NCI-H69 (cell line): ENCODE results near the gene ARID1B.

Source experiments
- DNase-seq: peaks from one replicate; lab custom pipeline; 2025; lab: John Stamatoyannopoulos, UW

The ARID1B gene

DNA sequence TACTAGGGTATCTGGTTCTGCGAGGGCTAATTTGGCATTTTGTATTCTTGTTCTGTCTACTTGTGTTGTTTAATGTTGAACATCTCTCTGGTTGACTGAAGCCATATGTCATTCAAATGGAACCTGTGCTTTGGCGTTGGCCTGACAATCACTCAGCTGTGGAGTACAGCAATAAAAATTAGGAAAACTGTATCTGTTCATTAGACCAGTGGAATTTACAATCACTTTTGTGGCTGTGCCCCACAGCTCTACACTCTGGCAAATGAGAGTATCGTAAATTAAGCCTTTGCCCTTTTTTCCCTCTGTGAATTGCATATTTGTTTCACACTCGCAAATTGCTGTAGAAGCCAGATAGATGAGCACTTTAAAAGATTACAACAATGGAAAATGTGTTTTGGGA lies 102.0 kb downstream of the ARID1B start:
- DNase-seq, result no peak

GRCh38 chr6:156879591-156879990 lies 102.4 kb downstream of the ARID1B start:
- no peak for DNase-seq

DNA sequence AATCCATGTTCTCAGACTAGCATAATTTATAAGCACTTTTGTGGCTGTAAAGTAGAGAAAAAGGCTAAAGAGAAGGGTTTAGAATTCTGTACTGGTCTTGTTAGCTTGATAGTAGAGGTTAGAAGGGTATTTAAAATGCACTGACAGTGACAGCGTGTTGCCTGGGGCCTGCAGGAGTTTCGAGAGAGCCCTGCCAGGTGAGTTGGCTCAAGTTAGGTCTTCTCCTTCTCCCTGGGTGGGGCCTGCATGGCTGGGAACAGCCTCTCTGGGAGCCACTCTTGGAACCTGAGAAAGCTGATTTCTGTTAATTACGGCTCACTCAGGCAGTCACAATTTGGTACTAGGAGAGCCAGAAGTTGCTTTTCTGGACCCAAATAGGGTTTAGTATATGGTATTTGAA lies 103.7 kb downstream of the ARID1B start:
- peak; percentile 76 for DNase-seq

DNA sequence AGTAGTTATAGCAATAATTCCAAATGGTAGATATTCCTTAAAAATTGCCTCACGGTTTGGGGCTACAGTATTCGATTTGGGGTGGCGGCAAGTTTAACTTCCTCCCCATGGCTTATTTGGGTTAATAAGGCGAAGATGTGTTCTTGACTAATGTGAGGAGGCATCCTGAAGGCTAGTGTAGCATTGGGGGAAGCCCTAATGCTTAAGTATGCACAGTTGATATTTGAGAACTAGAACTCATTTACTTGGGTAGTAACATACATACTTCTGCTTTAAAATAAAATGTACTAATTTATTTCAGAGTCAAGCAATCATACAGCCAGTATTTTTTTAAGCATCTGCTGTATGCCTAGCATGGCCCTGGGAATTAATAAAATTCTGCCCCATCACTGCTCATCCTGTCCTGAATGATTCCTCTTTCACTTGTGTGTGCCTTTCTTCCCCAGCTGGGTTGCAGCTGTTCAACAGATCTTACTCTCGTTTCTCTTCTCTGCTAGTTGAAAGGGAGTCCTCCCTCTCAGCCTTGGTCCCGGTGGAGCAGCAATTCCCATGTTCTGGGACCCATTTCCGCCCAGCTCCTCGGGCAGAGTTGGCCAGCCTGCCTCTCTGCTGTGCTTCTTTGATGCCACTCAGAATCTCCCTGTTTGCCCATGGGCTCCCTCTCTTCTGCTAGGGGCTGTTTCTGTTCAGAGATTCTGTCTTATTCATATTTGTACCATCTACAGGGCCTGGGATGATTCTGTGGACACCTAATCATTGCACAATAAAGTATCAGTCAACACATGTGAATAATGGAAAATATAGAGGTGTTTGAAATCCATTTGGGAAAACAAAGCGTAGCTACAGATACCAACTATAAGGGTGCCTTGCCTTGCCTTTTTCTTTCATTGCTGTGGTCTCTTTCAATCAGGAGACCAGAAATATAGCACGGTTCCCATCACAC lies 104.8 kb downstream of the ARID1B start:
- no peak for DNase-seq

- DNase-seq, result peak; percentile 81
Observed at GRCh38 chr6:156883497-156884252, 106.5 kb downstream of the ARID1B start.

DNA sequence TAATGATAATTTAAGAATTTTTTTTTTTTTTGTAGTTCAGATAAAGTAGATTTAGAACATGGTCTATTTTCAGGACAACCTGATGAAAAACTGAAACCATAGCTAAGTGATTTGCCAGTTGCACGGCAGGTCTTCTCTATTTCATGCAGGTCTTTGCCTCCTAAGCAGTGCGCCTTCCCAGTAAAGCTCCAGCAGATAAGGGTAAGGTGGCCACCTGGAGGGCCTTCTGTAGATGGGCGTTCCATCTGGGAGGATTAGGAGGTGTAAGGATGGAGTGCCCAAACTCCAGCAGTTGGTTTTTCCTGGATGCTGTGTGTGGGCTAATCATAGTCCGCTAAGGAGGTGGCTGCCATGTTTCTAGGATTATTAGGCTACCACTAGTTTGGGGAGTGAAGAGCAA lies 107.1 kb downstream of the ARID1B start:
- peak; percentile 29 for DNase-seq

- no peak for DNase-seq
Observed at GRCh38 chr6:156885562-156885961, 108.4 kb downstream of the ARID1B start.

DNA sequence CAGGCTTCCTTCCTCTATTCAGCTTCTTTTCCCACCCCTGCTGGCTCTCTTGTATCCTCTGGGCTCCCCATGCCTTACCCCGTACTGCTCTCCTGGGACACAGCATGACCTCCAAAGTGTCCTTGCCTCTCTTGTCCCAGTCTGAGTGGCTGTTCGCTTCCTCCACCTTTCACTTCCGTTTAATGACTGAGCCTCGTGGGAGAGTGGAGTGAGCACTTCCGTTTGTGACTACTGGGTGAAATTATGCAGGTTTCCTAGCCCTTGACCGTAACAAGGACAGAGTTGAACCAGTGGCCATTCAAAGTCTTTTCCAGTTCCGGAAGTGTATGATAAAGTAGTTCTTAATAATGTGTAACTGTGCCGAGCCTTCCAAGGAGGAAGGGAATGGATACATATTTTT lies 109.2 kb downstream of the ARID1B start:
- no peak for DNase-seq

DNA sequence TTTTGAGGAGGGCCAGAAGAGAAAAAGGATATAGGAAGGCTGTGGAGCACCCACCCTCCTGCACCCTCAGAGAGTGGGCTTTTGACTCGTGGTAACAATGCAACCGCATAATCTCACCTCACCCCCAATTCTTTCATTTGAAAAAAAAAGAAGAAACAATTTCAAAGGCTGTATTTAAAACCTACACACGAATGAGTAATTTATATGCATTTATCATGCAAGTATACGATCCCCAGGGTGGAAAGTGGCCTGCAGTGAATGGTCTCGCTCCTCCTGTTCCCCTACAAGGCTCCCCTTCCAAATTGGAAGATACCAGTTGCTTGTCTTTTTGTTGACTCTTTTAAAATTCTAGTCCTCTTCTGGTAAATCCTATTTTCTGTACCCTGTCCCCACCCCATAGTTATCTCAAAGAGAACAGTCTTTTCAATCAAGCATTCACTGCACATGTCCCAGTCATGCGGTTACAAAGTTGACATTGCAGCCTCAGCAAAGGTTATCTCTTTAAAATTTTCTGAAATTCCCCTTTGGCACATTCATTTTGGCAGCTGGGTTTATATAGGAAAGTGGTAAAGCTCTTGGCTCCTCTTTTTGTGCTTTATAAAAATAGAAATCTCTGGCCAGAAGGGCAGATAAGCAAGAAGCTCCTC lies 110.6 kb downstream of the ARID1B start:
- DNase-seq, result no peak

DNA sequence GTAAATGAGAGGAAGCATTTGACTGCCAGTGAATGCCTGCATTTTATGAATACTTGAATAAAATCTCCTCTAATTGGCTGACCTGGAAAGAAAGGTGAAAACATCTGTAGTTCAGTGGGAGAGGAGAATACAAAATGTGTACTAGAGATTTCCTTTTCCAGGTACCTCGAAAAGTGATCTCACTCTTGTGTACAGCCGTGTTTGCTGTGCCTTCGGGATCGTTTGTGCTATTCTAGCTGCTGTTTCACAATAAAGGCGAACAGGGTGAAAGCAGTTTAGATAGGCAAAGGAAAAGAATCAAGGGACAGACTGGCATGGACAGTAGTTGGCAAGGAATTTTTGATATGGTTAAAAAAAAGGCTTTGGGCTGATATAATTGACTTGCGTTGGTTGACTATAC lies 112.3 kb downstream of the ARID1B start:
- peak; percentile 74 for DNase-seq

GRCh38 chr6:156889986-156890385 lies 112.8 kb downstream of the ARID1B start:
- DNase-seq, result no peak

DNA sequence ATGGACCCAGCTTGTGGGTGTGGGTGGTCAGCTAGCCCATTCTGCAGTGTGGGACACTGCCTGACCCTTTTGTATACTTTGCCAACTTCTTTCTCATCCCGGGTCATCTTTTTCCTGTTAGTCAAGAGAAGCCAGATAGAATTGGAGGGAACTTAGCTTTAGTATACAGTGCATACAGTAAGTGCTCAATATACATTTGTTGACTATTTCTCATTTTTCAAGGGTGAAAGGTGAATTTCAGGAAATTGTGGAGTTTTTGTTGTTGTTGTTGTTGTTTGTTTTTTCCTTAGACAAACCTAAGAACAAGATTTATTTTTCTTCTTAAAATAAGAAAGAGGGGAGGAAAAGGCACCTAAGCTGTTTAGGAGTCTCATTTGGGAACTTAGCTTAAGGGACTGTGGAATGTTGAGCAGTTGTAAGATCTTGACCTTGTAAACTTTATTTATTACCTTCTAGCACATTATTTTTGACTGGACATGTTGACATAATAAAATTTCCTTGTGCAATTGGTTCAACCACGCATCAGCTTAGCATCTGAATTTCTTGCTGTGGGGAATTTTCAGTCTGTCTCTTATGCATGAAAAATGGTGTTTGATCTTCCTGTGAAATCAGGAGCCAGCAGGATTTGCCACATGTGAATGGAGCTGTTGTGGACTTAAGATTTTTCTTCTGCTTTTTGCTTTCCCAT lies 113.6 kb downstream of the ARID1B start:
- DNase-seq, result no peak

- no peak for DNase-seq
Observed at GRCh38 chr6:156897907-156898531, 120.8 kb downstream of the ARID1B start.

DNA sequence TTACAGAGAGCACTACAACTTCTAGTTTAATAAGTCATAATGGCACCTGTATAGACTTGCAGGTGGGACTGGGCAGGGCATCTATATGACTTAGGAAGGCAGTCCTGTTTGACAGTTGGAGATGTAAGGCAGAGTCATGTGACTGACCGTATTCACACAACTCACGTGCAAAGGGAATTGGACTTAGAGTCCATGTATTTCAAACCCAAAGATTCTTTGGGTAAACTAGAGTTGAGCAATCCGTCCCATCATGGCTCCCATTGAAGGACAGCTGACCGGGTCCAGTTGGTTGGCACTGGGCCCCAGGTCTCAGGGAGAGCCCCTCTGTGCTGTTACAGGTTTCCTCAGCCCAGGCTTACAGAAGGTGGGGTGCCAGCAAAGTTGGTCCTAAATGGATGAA lies 121.9 kb downstream of the ARID1B start:
- DNase-seq, result no peak

DNA sequence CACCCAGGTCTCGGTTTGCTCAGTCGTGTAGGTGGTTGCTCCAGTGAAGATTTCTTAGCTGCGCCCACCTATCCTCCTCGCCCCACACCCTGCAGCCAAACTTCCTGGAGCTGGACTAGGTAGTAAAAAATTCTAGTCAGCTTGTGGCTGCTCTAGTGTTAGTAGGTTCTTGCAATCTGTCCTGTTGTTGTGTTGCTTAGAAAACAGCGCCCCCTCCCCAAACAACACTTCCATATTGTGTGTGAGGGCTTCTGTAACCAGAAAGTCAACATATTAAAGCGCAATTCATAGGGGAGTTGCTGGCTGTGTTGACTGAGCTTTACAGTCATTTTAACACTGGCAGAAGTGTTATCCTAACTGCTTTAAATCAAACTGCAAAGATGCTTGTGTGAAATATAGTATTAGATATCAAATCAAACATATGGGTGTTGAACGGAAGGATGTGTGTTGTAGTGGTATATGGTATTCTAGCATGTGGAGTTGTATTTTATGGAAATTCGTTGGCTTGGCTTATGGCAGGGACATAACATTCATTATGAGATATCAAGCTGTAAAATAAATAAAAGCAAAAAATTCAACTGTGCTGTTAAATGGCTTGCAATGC lies 122.5 kb downstream of the ARID1B start:
- no peak for DNase-seq

DNA sequence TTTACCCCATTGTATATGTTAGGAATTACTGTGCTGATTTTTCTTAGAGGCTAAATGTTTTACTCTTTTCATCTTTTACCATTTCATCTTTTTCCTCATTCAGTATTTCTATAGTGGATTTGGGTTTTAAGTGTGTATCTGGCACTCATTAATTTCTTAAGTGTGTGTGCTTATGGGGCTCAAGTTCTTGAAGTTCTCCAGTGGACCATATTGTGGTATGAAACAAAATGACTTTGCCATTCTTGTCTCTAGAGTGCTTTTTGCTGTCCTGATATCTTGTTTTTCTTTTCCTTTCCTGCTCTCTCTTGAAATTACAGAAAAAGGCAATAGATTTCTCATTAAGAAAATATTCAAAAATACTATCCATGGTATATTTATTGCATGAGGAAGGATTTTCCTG lies 123.1 kb downstream of the ARID1B start:
- no peak for DNase-seq

DNA sequence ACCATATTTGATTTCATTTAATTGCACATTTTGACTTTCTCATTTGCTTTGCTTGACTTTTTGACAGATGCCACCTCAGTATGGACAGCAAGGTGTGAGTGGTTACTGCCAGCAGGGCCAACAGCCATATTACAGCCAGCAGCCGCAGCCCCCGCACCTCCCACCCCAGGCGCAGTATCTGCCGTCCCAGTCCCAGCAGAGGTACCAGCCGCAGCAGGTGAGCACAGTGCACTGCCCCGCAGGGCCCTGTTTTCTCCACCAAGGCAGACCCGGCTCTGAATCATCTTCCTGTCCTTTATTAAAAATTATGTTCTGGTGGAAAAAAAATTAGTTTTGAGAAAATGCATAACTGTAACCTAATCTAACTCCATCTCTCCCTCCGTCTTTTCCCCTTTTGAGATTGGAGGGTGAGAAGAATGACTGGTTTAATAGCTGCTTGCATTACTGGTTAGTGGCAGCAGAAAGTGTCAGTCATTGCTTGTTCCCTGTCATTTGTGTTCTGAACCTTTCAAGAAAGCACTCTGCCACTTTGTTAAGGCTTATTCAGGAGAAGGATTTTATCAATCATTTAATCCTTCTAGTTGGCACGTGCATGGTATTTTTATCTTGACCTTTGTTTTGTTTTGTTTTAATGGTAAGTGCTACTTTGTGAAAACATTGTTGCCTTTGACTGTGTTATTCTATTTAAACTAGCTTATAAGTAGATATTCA lies 124.3 kb downstream of the ARID1B start:
- DNase-seq, result peak; percentile 32

- DNase-seq, result no peak
Observed at GRCh38 chr6:156902782-156903181, 125.6 kb downstream of the ARID1B start.

DNA sequence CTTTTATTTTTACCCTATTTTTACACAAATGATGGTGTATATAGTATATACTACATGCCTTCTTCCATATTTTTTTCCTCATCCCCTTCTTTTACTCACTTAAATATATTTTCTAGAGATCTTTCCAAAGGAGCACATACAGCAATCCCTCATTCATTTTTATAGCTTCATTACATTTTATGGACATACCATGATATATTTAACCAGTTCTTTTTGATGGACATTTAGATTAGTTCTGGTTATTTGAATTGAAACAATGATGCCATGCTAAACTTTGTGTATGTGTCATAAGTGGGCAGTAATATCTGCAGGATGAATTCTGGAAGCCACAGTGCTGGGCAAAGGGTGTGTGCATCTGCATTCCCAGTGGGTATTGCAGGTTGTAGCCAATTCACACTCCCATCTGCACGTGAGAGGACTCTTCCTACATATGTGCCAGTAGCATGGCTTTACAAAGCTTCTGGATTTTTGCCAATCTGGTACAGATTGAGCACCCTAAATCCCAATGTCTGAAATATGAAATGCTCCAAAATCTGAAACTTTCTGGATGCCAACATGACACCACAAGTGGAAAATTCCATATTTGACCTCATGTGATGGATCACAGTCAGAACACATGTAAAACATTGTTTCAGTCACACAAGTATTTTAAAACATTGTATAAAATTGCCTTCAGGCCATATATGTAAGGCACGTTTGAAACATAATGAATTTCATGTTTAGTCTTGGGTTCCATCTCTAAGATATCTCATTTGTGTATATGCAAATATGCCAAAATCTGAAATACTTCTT lies 127.2 kb downstream of the ARID1B start:
- DNase-seq, result peak; percentile 37

DNA sequence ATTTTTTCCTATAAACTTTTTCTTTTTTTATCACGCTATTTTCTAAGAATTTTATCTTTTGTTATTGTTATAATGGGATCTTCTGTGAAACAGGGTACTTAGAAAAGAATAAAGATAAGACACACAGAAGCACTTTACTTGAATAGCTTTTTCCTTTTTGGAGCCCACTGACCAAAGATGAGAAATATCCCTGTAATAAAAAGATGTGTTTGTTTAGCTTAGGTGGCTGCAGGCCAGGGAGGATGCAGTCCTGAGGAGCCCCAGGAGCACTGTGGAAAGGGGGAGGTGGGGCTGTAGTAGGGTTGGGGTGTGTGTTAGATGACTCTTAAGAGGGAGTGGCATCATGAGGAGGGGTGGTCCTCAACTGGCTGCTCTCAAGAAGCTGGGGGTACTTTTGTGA lies 128.6 kb downstream of the ARID1B start:
- DNase-seq, result peak; percentile 39
